ENCODE results near the gene STON2.

DNA sequence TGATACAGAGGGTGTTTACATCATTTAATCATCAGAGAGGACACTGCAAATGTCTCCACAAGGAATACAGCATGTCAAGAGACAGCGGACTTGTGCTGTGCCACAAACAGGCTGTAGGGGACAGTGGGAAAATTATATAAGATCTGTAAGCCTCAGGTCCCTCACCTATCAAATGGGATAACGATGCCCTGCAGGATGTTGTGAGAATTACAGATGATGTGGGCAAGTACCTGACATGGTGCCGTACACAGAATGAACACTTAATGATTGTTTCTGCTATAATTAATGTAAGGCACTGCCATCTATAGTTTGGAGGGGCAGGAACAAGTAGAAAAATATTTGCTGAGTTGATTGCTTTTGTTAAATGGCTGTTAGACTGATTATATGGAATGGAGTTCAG lies 97.5 kb downstream of the STON2 start:
- TF ChIP-seq, protein P1, sequence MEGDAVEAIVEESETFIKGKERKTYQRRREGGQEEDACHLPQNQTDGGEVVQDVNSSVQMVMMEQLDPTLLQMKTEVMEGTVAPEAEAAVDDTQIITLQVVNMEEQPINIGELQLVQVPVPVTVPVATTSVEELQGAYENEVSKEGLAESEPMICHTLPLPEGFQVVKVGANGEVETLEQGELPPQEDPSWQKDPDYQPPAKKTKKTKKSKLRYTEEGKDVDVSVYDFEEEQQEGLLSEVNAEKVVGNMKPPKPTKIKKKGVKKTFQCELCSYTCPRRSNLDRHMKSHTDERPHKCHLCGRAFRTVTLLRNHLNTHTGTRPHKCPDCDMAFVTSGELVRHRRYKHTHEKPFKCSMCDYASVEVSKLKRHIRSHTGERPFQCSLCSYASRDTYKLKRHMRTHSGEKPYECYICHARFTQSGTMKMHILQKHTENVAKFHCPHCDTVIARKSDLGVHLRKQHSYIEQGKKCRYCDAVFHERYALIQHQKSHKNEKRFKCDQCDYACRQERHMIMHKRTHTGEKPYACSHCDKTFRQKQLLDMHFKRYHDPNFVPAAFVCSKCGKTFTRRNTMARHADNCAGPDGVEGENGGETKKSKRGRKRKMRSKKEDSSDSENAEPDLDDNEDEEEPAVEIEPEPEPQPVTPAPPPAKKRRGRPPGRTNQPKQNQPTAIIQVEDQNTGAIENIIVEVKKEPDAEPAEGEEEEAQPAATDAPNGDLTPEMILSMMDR (IDR thresholded peaks at IDR 0.05), result no peak
- no peak for TF ChIP-seq POLR2A (IDR thresholded peaks at IDR 0.05)
